Measurements from ENCODE around the gene KLK14. TPM values are rescaled to one million over a fixed set of nuclear protein-coding genes. Genes with fewer than 3 reads are reported as not detected.

KLK14 gene
- polyA plus RNA-seq, 2 of the 4 experiments (the other 2 are of a cell fraction) = 0.14 to 0.44 TPM

DNA sequence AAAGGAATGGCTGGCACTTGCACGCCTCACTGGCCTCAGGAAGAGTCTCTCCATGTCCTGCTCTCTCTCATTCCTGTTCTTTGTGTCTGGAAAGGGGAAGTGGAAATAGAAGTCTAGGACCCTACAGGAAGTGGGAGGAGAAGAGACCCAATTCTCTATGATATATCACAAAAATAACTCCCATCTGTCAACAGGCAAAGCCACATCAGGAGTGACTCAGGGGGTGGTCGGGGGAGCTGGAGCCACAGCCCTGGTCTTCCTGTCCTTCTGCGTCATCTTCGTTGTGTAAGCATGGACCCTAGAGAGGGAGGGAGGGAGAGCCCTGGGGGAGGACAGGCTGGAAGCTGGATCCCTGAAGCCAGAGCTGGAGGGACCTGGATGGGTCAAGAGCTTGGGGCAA lies 45.1 kb upstream of the KLK14 start:
- FAIRE-seq (no peak), ATAC-seq (no peak), DNase-seq (ENCODE audit: low read depth in 1 of 2, low spot score in 1 of 2) (no peak)
- Histone ChIP-seq H3K4me3 (no peak overlapping the region), H3K9me3 (no peaks in the 10 kb centered on the region), H3K4me2 (no peak overlapping the region), H3K27ac (no peak overlapping the region), H3K4me1 (no peaks in the 10 kb centered on the region)
- WGBS (ENCODE audit: missing lambda C conversion rate) = 59% methylated on average over 4 of the region's 4 CpGs
- ChIA-PET CTCF (interaction anchor here (0.6 to 1.5 kb wide), 3 partner anchors 18 to 66 kb away, joined by 3 to 6 read pairs (median 3); no protein-coding TSS in a partner anchor), POLR2A (no interaction called here)
- no peak for TF ChIP-seq NR3C1 (IDR thresholded peaks at IDR 0.05)

DNA sequence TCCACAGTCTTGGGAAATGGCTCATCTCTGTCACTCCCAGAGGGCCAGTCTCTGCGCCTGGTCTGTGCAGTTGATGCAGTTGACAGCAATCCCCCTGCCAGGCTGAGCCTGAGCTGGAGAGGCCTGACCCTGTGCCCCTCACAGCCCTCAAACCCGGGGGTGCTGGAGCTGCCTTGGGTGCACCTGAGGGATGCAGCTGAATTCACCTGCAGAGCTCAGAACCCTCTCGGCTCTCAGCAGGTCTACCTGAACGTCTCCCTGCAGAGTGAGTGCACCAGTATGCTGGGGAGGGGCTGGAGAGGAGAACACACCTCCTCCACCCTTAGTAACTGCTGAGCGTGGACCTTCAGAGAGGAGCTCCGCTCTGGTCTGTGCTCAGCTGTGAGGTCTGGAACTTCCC lies 44.3 kb upstream of the KLK14 start:
- TF ChIP-seq RCOR1 (IDR thresholded peaks at IDR 0.05; ENCODE audit: low read depth, low read length) (no peak), KDM5A (IDR thresholded peaks at IDR 0.05) (no peak), ZC3H11A (IDR thresholded peaks at IDR 0.05) (no peak), KDM1A (IDR thresholded peaks at IDR 0.05; ENCODE audit: low read depth) (no peak), CHD2 (IDR thresholded peaks at IDR 0.05; ENCODE audit: low read length, partially characterized antibody) (no peak), EP300 (IDR thresholded peaks at IDR 0.05) (no peak), ESRRA (IDR thresholded peaks at IDR 0.05; ENCODE audit: borderline replicate concordance, low read length) (no peak), POLR2AphosphoS2 (conservative IDR thresholded peaks at IDR 0.05; ENCODE audit: low read length) (no peak), CHD4 (IDR thresholded peaks at IDR 0.05; ENCODE audit: borderline replicate concordance) (no peak), ZFP36 (IDR thresholded peaks at IDR 0.05; ENCODE audit: borderline replicate concordance, partially characterized antibody) (no peak)
- TF ChIP-seq, protein P1, sequence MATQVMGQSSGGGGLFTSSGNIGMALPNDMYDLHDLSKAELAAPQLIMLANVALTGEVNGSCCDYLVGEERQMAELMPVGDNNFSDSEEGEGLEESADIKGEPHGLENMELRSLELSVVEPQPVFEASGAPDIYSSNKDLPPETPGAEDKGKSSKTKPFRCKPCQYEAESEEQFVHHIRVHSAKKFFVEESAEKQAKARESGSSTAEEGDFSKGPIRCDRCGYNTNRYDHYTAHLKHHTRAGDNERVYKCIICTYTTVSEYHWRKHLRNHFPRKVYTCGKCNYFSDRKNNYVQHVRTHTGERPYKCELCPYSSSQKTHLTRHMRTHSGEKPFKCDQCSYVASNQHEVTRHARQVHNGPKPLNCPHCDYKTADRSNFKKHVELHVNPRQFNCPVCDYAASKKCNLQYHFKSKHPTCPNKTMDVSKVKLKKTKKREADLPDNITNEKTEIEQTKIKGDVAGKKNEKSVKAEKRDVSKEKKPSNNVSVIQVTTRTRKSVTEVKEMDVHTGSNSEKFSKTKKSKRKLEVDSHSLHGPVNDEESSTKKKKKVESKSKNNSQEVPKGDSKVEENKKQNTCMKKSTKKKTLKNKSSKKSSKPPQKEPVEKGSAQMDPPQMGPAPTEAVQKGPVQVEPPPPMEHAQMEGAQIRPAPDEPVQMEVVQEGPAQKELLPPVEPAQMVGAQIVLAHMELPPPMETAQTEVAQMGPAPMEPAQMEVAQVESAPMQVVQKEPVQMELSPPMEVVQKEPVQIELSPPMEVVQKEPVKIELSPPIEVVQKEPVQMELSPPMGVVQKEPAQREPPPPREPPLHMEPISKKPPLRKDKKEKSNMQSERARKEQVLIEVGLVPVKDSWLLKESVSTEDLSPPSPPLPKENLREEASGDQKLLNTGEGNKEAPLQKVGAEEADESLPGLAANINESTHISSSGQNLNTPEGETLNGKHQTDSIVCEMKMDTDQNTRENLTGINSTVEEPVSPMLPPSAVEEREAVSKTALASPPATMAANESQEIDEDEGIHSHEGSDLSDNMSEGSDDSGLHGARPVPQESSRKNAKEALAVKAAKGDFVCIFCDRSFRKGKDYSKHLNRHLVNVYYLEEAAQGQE (IDR thresholded peaks at IDR 0.05) = no peak
- POLR2A ChIA-PET = no interaction called here

GRCh38 chr19:51125421-51126075 lies 42.9 kb upstream of the KLK14 start:
- POLR2A ChIA-PET = no interaction called here
- WGBS (ENCODE audit: missing lambda C conversion rate) = 51% methylated on average over 16 of the region's 16 CpGs

More for the DNA sequence above, 44.3 kb upstream of the KLK14 start:
- FAIRE-seq (no peak), ATAC-seq (no peak), DNase-seq (ENCODE audit: low read depth in 1 of 2, low spot score in 1 of 2) (no peak)
- 25% methylated on average over 3 of the region's 6 CpGs for WGBS (ENCODE audit: missing lambda C conversion rate)
- CTCF ChIA-PET = interaction anchor here (1.0 to 1.4 kb wide), 3 partner anchors 8 to 65 kb away, joined by 3 read pairs; no protein-coding TSS in a partner anchor
- Histone ChIP-seq H3K4me1 (no peaks in the 10 kb centered on the region), H3K4me2 (no peak overlapping the region), H3K4me3 (no peak overlapping the region), H3K27ac (no peak overlapping the region), H3K9me3 (no peaks in the 10 kb centered on the region)

More at GRCh38 chr19:51125421-51126075, 42.9 kb upstream of the KLK14 start:
- no peak for FAIRE-seq
- Histone ChIP-seq H3K4me1 (no peaks in the 10 kb centered on the region), H3K4me3 (no peak overlapping the region), H3K4me2 (no peak overlapping the region), H3K27ac (no peak overlapping the region), H3K9me3 (no peaks in the 10 kb centered on the region)
- ATAC-seq = no peak
- TF ChIP-seq TP53 (CRISPR knock-in tag; IDR thresholded peaks at IDR 0.05) (no peak), HMGXB4 (CRISPR knock-in tag; IDR thresholded peaks at IDR 0.05; ENCODE audit: borderline replicate concordance) (no peak), ATOH8 (CRISPR knock-in tag; IDR thresholded peaks at IDR 0.05; ENCODE audit: low read depth) (no peak), HDAC2 (IDR thresholded peaks at IDR 0.05) (no peak), HEYL (CRISPR knock-in tag; IDR thresholded peaks at IDR 0.05) (no peak)
- DNase-seq (ENCODE audit: low read depth in 1 of 2, low spot score in 1 of 2) = no peak
- CTCF ChIA-PET = interaction anchor here (1.2 kb wide), 1 partner anchor 10 kb away, joined by 3 read pairs; no protein-coding TSS in a partner anchor

All from A549 (cell line).